ENCODE data around the gene PTPRT.
"Not testable (repeated sequence)": the region's sequence is repeated elsewhere in the genome, so short reads cannot be mapped to it uniquely, and the experiment has no call there.

PTPRT gene

GRCh38 chr20:42963796-42964195 lies 225.9 kb downstream of the PTPRT start:
- no peak for DNase-seq

GRCh38 chr20:42961771-42962170 lies 227.9 kb downstream of the PTPRT start:
- no peak for DNase-seq

GRCh38 chr20:42959996-42960395 lies 229.7 kb downstream of the PTPRT start:
- DNase-seq = no peak

DNA sequence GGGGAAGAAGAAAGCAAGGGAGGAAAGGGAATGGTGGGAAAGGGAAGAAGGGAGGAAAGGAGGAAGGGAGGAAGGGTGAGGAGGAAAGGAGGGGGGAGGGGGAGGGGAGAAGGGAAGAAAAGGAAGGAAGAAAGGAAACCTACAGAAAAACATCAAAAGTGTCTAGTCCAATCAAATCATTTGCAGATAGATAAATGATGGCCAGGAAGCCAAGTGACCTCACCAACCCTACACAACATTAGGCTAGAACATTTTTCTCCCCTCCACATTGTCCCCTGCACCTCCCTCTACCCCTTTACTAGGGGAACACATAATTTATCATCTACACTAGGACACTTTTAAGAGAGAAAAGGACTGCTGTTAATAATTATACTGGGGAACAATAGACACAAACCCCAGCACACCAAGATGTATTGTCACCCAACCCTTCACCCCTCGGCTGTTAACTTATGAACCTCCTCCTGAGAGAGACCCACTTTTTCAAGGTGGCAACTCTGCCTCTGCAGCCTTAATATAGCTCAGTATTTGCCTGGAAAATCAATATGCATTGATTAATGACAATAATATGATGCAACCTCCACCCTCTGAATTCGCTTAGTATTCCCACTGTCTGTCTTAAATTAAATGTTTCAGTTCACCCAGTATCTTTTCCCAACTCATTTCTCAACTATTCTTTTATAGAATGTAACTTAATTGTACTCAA lies 231.2 kb downstream of the PTPRT start:
- no peak for DNase-seq

- no peak for DNase-seq
Measured at GRCh38 chr20:42957704-42958095, 232.0 kb downstream of the PTPRT start.

DNA sequence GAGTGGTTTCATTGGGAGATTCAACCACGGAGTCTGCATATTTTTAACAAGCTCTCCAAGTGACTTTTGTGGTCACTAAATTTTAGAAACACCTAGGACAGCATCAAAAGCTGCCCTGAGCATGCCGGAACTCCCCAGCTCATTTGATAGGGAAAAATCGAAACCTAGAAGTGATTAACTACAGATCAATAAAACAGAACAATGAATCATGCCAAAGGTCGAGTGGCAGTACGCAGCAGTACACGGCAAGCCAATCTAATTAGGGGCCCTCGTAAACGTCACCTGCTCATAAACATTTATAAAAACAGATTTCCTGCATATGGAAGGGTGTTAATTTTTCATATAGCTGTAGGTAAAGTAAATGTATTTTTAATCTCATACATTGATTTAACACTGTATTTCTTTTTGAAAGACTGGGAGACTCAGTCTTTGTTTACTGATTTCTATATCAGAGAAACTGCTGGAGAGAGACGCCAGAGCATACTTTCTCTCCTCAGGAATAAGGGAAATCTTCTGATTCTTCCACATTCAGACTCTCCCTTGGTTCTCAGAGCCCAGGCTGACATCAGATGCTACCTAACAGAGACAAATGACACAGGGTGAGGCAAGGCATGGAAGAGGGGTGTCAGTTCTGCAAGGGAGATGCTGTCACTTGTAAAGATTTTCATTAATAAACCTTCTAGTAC lies 232.5 kb downstream of the PTPRT start:
- no peak for DNase-seq

GRCh38 chr20:42955713-42956112 lies 234.0 kb downstream of the PTPRT start:
- DNase-seq = no peak

DNA sequence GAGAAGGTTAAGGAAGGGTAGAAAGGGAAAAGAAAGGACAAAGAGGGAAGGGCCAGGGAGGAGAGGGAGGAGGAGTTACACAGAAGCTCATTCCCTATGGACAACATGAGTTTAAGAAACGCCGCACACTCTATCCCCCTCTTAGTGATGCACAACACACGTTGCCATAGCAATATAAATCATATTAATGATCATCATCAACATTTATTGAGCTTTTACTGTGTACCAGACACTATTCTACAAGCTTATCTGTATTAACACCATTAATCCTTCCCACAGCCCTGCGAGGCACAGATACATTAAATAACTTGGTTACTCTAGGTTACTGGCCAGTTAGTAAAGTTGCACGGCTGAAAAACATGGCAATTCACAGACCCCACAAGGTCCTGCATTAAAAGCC lies 234.8 kb downstream of the PTPRT start:
- no peak for DNase-seq

DNA sequence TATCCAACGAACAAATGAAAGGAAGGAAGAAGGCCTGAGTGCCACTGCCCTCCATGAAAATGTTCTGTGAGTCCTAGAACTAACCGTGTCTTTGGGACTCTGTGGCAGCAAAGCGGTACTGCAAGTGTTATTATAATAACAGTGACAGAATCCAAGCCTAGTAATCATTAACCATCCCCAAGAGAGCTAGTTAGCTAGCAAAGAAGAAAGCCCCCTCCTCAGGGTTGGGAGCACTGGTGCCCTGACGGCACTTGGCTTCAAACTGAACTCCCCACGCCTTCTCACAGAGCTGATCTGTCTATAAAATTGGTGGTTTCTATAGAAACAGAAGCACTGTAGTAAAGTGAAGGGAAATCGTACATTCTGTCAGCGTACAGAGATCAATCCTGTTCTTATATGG lies 239.8 kb downstream of the PTPRT start:
- no peak for DNase-seq

DNA sequence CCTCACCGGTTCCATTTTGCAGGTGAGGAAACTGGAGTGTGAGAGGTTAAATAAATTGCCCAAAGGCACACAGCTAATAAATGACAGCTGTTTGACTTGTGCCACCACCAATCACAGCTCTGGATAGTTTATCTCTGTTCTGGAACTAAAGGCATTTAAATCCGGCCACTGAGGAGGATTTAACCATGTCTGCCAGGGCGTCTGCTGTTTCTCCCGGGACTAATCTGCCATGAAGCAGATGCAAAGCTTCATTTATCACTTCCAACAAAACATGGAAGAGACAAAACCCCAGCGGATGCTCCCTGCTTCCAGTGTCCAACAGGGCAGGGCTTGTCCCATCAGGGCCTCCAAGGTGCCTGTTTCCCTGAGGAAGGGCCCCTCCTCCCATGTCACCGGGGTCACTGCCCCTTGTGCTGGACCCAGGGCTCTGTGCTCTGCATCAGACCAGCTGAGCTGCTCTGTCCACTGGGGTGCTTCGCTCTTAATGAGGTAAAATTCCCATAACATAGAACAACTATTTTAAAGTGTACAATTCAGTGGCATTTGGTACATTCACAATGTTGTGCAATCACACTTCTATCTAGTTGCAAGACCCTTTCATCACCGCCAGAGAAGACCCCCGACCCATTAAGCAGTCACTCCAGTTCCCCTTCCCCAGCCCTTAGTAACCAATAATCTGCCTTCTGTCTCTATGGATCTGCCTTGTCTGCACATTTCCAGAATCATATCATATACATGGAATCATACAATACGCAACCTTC lies 244.3 kb downstream of the PTPRT start:
- no peak for DNase-seq

DNA sequence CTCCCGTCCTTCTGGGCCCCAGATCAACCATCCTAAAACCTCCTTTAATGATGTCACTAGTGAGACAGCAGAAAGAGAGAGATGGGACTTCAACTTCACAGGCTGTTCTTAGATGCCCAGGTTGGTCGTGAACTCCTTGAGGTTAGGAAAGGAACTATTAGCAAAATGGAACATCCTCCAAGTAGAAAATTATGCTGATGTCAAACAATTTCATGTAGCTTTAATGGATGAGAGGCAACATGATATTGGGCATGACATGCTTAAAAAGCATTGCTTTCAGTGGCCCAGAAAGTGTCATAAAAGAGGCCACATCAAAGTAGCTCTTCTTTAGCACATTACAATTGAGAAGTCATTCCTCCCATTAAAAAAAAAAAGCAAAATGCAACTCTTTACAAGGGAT lies 248.1 kb downstream of the PTPRT start:
- DNase-seq = no peak

- no peak for DNase-seq
Measured at GRCh38 chr20:42938441-42939205, 251.1 kb downstream of the PTPRT start.

DNA sequence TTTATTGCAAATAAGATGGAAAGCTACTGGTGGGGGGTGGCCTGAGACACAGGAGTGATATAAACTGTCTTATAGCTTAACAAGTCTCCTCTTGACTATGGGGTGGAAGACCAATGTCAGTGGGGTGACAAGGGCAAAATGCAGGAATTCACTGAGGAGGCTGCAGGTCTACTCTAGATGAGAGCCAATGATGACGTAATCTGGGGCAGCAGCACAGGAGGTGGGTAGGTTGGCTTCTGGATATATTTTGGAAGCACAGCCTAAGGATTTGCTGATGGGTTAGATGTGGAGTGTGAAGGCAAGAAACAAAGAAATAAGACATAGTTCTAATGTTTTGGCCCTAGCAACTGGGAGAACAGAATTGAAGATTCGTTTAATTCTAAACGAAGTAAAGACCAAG lies 253.2 kb downstream of the PTPRT start:
- no peak for DNase-seq

DNA sequence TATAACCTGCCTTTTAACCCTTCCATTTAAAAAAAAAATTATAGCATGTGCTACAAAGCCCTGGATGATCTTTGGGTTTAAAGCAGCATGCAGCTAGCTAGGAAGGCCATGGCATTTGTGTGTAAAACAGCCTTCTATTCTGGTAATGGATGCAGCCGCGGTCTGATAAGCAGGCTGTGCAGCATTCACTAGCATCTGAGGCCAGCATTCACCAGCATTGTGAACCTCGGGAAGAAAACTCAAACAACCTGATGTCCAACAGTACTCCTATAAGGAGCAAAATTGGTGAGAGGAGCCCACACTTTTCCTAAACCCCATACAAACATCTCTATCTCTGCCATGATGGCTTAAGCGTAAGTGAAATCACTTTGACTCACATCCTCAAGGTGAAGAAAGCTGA lies 265.5 kb downstream of the PTPRT start:
- no peak for DNase-seq

- DNase-seq = no peak
Measured at GRCh38 chr20:42923348-42923918, 266.3 kb downstream of the PTPRT start.

DNA sequence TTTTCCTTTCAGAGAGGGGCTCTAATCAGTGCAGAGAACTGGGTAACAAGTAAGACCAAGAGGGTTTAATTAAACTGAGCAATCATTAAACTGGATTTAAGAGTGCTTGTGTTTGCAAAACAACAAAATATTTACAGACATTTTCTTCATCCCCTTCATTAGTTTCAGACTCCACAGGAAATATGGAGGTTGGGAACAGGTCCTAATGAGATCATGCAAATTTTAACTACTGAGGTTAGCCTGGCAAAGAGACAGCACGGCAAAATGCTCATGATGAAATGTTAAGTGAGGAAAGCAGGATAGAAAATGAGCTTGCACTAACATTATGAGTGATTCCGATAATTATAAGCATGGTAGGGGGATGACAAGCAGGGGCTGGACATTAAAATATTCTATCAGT lies 268.9 kb downstream of the PTPRT start:
- no peak for DNase-seq

GRCh38 chr20:42919316-42919715 lies 270.4 kb downstream of the PTPRT start:
- DNase-seq = no peak

DNA sequence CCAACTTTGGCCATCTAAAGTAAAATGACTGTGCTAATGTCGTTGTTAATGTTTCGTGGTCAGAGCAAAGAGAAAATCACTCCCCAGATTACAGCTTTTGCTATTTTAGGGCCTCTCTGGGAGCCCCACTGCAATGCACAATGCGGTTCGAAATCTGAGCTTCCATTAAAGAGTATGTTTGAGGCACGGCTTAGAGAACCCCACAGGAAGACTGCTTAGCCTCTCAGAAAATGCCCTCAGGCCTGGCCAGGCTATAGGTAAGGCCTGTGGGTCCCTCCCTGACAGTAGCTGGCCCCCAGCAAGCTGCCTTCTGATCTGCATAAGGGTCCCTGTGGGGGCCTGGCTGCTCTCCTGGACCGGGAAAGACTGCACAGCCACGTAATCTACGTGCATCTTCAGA lies 274.6 kb downstream of the PTPRT start:
- DNase-seq = no peak

DNA sequence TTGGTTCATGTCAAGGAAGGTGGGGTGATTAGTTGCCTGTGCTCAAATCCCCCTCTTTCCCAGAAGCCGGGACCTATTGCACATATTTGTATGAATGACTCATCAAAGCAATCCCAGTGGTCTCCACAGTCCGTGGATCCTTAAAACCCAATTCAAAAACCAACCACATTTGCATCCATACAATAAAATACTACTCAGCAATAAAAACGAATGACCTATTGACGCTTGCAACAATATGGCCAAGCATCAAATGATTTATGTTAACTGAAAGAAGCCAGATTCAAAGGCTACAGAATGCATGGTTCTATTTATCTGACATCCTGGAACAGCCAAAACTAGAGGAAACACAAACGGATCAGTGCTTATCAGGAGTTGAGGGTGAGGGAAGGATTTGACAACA lies 275.4 kb downstream of the PTPRT start:
- no peak for DNase-seq

- DNase-seq = not testable (repeated sequence)
Measured at GRCh38 chr20:42910808-42911207, 278.9 kb downstream of the PTPRT start.

- DNase-seq = no peak
Measured at GRCh38 chr20:42907730-42908129, 282.0 kb downstream of the PTPRT start.

- DNase-seq = no peak
Measured at GRCh38 chr20:42906120-42906519, 283.6 kb downstream of the PTPRT start.

GRCh38 chr20:42902509-42902908 lies 287.2 kb downstream of the PTPRT start:
- DNase-seq = no peak

Measured in hippocampal formation (tissue), 2 donors.